Smooth muscle cell (in vitro differentiated cells): ENCODE measurements around the gene TPP2. TPM values are rescaled to one million over a fixed set of nuclear protein-coding genes. Genes with fewer than 3 reads are reported as not detected.

Experiments
- DNase-seq: peaks from one replicate; lab custom pipeline; 2025; ENCODE audit not compliant: unreplicated experiment; lab: John Stamatoyannopoulos, UW
- H2AFZ ChIP-seq: fragments of 200-600 bp; sonication (generic); 2 replicates; pipeline ENCODE4 v1.6.0; 2016; ENCODE audit warnings: antibody characterized with exemption, low read depth, mild to moderate bottlenecking
- H3F3A ChIP-seq: fragments of 200-600 bp; sonication (generic); 2 replicates; pipeline ENCODE4 v1.6.0; 2017; ENCODE audit warnings: antibody characterized with exemption, low read depth
- H3K27ac ChIP-seq: fragments of 200-600 bp; sonication (generic); 2 replicates; pipeline ENCODE4 v1.5.1; 2016; ENCODE audit warnings: low read depth, mild to moderate bottlenecking
- H3K27me3 ChIP-seq: fragments of 200-600 bp; sonication (generic); 2 replicates; pipeline ENCODE4 v1.6.1; 2016; ENCODE audit warnings: low read depth, mild to moderate bottlenecking
- H3K36me3 ChIP-seq: fragments of 200-600 bp; sonication (generic); 2 replicates; pipeline ENCODE4 v1.5.1; 2016; ENCODE audit warnings: low read depth
- H3K4me1 ChIP-seq: fragments of 200-600 bp; sonication (generic); 2 replicates; pipeline ENCODE4 v1.5.1; 2016; ENCODE audit warnings: low read depth
- H3K4me2 ChIP-seq: fragments of 200-600 bp; sonication (generic); 2 replicates; pipeline ENCODE4 v1.6.0; 2016; ENCODE audit warnings: mild to moderate bottlenecking
- H3K4me3 ChIP-seq: fragments of 200-600 bp; sonication (generic); 2 replicates; pipeline ENCODE4 v1.5.1; 2016; ENCODE audit warnings: mild to moderate bottlenecking
- H3K79me2 ChIP-seq: fragments of 200-600 bp; sonication (generic); 2 replicates; pipeline ENCODE4 v1.6.0; 2016; ENCODE audit warnings: low read depth, mild to moderate bottlenecking
- H3K9ac ChIP-seq: fragments of 200-600 bp; sonication (generic); 2 replicates; pipeline ENCODE4 v1.6.0; 2016; ENCODE audit warnings: low read depth
- H3K9me3 ChIP-seq: fragments of 200-600 bp; sonication (generic); replicated peaks from 2 replicates; pipeline ENCODE4 v1.5.1; 2016; ENCODE audit warnings: low read depth
- H4K20me1 ChIP-seq: fragments of 200-600 bp; sonication (generic); 2 replicates; pipeline ENCODE4 v1.6.0; 2016; ENCODE audit warnings: low read depth
- WGBS: methylation state at CpG from one replicate; pipeline ENCODE4 v1.1.7; 2016; ENCODE audit warnings: low lambda C conversion rate; 5-methylcytosine and 5-hydroxymethylcytosine counted together
- polyA plus RNA-seq: library from polyadenylated mRNA; unstranded; fragments of >200 nt; fragmentation: Nextera tagmentation; extraction: Ambion mirVana; gene quantifications from 2 replicates; pipeline ENCODE4 v1.2.1, GENCODE V29; 2016
- total RNA-seq: library from RNA; depleted of rRNA; stranded (reverse); fragments of >200 nt; gene quantifications from 2 replicates; pipeline ENCODE4 v1.2.3, GENCODE V29; 2014
- TF ChIP-seq, protein P1 (sequence below): fragments of 200-600 bp; sonication (generic); IDR thresholded peaks from 2 replicates; pipeline ENCODE4 v1.5.1; 2017; ENCODE audit warnings: borderline replicate concordance, mild to moderate bottlenecking, antibody characterized with exemption; ENCODE audit not compliant: insufficient read depth, poor library complexity, severe bottlenecking

TPP2 gene
- total and polyA plus RNA-seq, 2 experiments from 2014 or later: 13.0 to 38.7 TPM

DNA sequence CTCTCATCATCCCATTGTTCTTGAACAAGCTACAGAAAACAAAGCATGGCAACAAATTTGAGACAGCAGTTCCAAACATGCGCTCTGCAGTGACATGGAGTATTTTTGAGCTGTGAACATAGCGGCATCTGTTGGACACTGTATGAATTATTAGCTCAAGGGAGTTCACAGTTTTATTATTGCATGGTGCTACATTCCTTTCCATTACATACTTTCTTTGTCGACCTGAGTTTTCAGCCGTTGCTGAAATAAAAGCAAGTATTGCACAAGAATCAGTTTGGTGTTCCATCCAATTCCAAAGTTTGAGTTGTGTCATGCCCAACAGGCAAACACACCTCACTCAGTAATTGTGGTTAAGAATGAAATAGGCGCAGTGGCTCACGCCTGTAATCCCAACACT lies 128.1 kb downstream of the TPP2 start:
- TF ChIP-seq, protein P1, sequence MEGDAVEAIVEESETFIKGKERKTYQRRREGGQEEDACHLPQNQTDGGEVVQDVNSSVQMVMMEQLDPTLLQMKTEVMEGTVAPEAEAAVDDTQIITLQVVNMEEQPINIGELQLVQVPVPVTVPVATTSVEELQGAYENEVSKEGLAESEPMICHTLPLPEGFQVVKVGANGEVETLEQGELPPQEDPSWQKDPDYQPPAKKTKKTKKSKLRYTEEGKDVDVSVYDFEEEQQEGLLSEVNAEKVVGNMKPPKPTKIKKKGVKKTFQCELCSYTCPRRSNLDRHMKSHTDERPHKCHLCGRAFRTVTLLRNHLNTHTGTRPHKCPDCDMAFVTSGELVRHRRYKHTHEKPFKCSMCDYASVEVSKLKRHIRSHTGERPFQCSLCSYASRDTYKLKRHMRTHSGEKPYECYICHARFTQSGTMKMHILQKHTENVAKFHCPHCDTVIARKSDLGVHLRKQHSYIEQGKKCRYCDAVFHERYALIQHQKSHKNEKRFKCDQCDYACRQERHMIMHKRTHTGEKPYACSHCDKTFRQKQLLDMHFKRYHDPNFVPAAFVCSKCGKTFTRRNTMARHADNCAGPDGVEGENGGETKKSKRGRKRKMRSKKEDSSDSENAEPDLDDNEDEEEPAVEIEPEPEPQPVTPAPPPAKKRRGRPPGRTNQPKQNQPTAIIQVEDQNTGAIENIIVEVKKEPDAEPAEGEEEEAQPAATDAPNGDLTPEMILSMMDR: peak; percentile 36
- Histone ChIP-seq H3K4me2 (no peak overlapping the region), H3K4me3 (no peak overlapping the region), H3K9ac (no peak overlapping the region), H3F3A (no peaks in the 10 kb centered on the region), H3K27me3 (no peaks in the 10 kb centered on the region), H3K9me3 (no peaks in the 10 kb centered on the region), H3K27ac (no peak overlapping the region), H4K20me1 (no peaks in the 10 kb centered on the region), H3K79me2 (no peaks in the 10 kb centered on the region), H3K4me1 (no peaks in the 10 kb centered on the region), H2AFZ (no peak overlapping the region), H3K36me3 (no peaks in the 10 kb centered on the region)
- DNase-seq: no peak
- 81% methylated on average over 6 of the region's 6 CpGs for WGBS

DNA sequence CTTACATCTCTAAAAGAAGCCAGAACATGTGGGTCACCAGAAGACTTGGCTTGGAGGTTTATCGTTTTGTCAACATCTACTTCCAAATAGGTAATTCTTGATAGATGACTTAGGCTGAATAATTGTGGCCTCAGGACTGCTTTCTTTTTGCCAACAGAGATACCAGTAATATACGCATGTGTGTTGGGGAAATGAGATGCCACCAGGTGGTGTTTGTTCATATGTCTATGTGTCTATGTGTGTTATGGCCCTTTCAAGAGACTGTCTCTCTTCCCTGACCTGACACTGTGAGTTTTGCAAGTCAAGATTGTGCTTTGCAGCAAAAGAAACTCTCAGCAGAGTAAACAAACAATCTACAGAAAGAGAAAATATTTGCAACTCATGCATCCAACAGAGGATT lies 129.6 kb downstream of the TPP2 start:
- TF ChIP-seq, protein P1: no peak
- H3K9ac ChIP-seq: no peak overlapping the region
- H3K4me1 ChIP-seq: no peaks in the 10 kb centered on the region
- no peaks in the 10 kb centered on the region for H3K79me2 ChIP-seq
- no peaks in the 10 kb centered on the region for H4K20me1 ChIP-seq
- H2AFZ ChIP-seq: no peak overlapping the region
- no peak overlapping the region for H3K4me3 ChIP-seq
- H3F3A ChIP-seq: no peaks in the 10 kb centered on the region
- no peaks in the 10 kb centered on the region for H3K27me3 ChIP-seq
- whole genome bisulfite sequencing: 90% methylated on average over 2 of the region's 2 CpGs
- no peak overlapping the region for H3K4me2 ChIP-seq
- no peaks in the 10 kb centered on the region for H3K9me3 ChIP-seq
- no peaks in the 10 kb centered on the region for H3K36me3 ChIP-seq
- no peak for DNase-seq
- no peak overlapping the region for H3K27ac ChIP-seq

Other genes starting within 250 kb of the TPP2 start
- not detected in 2 replicates for gene FGF14, start 194.9 kb upstream of the TPP2 start, total RNA-seq
- 0.01 and 0.23 TPM in 2 replicates for gene FGF14, start 194.9 kb upstream of the TPP2 start, polyA plus RNA-seq
- not detected in 2 replicates for gene METTL21C, start 98.1 kb downstream of the TPP2 start, total RNA-seq
- gene METTL21C, start 98.1 kb downstream of the TPP2 start, polyA plus RNA-seq: not detected in 2 replicates
- 14.0 and 15.3 TPM in 2 replicates for gene TEX30, start 176.8 kb downstream of the TPP2 start, total RNA-seq
- 17.2 and 17.4 TPM in 2 replicates for gene TEX30, start 176.8 kb downstream of the TPP2 start, polyA plus RNA-seq
- gene POGLUT2, start 202.0 kb downstream of the TPP2 start, total RNA-seq: 34.5 and 49.3 TPM in 2 replicates
- gene POGLUT2, start 202.0 kb downstream of the TPP2 start, polyA plus RNA-seq: 27.9 and 41.7 TPM in 2 replicates
- 7.7 and 19.6 TPM in 2 replicates for gene BIVM, start 202.1 kb downstream of the TPP2 start, total RNA-seq
- 7.8 and 9.1 TPM in 2 replicates for gene BIVM, start 202.1 kb downstream of the TPP2 start, polyA plus RNA-seq
- gene ERCC5, start 249.0 kb downstream of the TPP2 start, total RNA-seq: 65.2 and 67.6 TPM in 2 replicates
- gene ERCC5, start 249.0 kb downstream of the TPP2 start, polyA plus RNA-seq: 29.9 and 30.1 TPM in 2 replicates